ENCODE measurements around the gene NOG. TPM values are rescaled to one million over a fixed set of nuclear protein-coding genes. Genes with fewer than 3 reads are reported as not detected.
A peak's percentile ranks its signal among the peaks of the same experiment; 100 is the strongest.

Gene NOG
- total RNA-seq, 1 donor from 2014 or later: not detected

DNA sequence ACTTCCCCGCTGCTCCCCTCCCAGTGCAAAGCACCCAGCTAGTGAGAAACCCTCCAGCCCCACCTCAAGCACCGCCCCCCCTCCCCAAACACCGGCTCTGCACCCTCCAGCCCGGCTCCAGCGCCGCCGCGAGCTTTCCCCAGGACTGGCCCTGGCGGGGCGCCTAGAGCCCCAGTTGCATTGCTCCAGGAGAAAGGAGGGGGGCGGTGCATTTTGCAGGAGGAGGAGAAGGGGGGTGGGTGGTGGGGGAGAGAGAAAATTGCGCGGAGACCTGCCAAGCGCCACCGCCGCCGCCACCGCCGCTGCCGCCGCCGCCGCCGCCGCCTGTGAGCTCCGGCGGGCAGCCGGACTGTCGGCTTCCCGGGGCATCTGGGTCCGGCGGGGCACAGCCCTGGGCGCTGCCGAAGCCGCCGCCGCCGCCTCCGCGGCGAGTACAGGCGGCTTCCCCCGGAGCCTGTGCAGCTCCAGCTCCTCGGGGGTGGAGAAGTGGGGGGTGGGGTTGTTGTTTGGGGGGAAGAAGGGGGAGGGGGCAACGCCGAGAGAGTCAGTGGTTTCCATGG is 333 bp upstream of the NOG start:
- H3K9me3 Mint-ChIP-seq (ENCODE audit: unreplicated experiment): peaks cover 10% of the 10 kb centered on the region
- H3K4me1 Mint-ChIP-seq (ENCODE audit: low read depth, unreplicated experiment): peaks cover 6% of the 10 kb centered on the region
- peak overlapping the region; percentile 90 for H3K4me3 Mint-ChIP-seq (ENCODE audit: unreplicated experiment)
- H3K27me3 Mint-ChIP-seq (ENCODE audit: unreplicated experiment): peaks cover 18% of the 10 kb centered on the region
- no peaks in the 10 kb centered on the region for H3K36me3 Mint-ChIP-seq (ENCODE audit: unreplicated experiment)
- peak; percentile 54 for DNase-seq
- H3K27ac Mint-ChIP-seq (ENCODE audit: unreplicated experiment): no peak overlapping the region
- TF ChIP-seq, protein P1, sequence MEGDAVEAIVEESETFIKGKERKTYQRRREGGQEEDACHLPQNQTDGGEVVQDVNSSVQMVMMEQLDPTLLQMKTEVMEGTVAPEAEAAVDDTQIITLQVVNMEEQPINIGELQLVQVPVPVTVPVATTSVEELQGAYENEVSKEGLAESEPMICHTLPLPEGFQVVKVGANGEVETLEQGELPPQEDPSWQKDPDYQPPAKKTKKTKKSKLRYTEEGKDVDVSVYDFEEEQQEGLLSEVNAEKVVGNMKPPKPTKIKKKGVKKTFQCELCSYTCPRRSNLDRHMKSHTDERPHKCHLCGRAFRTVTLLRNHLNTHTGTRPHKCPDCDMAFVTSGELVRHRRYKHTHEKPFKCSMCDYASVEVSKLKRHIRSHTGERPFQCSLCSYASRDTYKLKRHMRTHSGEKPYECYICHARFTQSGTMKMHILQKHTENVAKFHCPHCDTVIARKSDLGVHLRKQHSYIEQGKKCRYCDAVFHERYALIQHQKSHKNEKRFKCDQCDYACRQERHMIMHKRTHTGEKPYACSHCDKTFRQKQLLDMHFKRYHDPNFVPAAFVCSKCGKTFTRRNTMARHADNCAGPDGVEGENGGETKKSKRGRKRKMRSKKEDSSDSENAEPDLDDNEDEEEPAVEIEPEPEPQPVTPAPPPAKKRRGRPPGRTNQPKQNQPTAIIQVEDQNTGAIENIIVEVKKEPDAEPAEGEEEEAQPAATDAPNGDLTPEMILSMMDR (IDR thresholded peaks at IDR 0.05; ENCODE audit: partially characterized antibody, unreplicated experiment): no peak

- Mint-ChIP-seq H3K36me3 (ENCODE audit: unreplicated experiment) (no peaks in the 10 kb centered on the region), H3K27me3 (ENCODE audit: unreplicated experiment) (peaks cover 21% of the 10 kb centered on the region), H3K27ac (ENCODE audit: unreplicated experiment) (no peak overlapping the region), H3K9me3 (ENCODE audit: unreplicated experiment) (peaks cover 10% of the 10 kb centered on the region), H3K4me3 (ENCODE audit: unreplicated experiment) (no peak overlapping the region), H3K4me1 (ENCODE audit: low read depth, unreplicated experiment) (peaks cover 6% of the 10 kb centered on the region)
- TF ChIP-seq, protein P1 (IDR thresholded peaks at IDR 0.05; ENCODE audit: partially characterized antibody, unreplicated experiment): no peak
- peak; percentile 40 for DNase-seq
Observed at GRCh38 chr17:56594320-56595107, 1.0 kb downstream of the NOG start.

DNA sequence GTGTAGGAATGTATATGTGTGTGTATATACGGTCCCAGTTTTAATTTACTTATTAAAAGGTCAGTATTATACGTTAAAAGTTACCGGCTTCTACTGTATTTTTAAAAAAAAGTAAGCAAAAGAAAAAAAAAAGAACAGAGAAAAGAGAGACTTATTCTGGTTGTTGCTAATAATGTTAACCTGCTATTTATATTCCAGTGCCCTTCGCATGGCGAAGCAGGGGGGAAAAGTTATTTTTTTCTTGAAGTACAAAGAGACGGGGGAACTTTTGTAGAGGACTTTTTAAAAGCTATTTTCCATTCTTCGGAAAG is 1.6 kb downstream of the NOG start:
- Mint-ChIP-seq H3K4me3 (ENCODE audit: unreplicated experiment) (no peak overlapping the region), H3K4me1 (ENCODE audit: low read depth, unreplicated experiment) (peaks cover 6% of the 10 kb centered on the region), H3K9me3 (ENCODE audit: unreplicated experiment) (peaks cover 10% of the 10 kb centered on the region), H3K27me3 (ENCODE audit: unreplicated experiment) (peaks cover 21% of the 10 kb centered on the region), H3K36me3 (ENCODE audit: unreplicated experiment) (no peaks in the 10 kb centered on the region), H3K27ac (ENCODE audit: unreplicated experiment) (no peak overlapping the region)
- no peak for DNase-seq
- TF ChIP-seq, protein P1 (IDR thresholded peaks at IDR 0.05; ENCODE audit: partially characterized antibody, unreplicated experiment): no peak

DNA sequence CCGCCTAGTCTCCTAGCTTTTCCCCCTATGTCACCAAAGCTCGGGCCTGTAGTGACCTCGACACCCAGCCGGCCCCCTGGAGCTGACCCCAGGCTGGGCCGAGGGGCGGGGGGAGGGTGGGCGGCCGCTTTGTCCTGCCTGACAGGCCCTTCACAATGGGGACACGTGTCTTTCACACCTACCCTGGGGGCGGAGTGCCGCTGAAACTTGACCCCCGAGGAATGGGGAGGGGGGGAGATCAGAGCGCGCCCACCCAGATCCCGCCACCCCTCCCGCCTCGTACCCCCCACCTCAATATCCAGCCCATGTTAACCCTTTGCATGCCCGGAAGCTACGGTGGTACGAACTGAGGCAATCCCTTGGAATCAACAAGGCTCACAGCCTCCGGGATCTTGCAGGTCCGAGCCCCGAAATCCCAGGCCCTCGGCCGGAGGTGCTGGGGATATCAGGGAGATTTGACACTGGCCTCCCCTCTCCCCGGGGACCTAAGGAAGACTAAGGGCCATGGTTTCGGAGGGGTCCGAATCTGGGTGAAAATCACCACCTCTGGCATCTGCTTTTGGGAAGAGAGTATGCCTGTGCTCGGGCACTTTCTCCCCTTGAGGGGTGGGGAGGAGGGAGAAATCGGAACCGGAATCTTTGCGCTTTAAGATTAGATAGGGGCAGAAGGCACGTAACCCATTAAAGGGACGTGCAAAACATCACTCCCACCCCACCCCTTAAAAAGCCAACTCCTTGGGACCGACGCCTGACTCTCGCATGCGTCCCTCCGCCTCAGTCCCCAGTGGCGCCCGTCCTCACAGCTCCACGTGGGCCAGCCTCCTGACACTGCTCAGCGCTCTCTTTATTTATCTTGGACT is 2.6 kb downstream of the NOG start:
- H3K4me3 Mint-ChIP-seq (ENCODE audit: unreplicated experiment): peak overlapping the region; percentile 73
- TF ChIP-seq, protein P1 (IDR thresholded peaks at IDR 0.05; ENCODE audit: partially characterized antibody, unreplicated experiment): no peak
- no peaks in the 10 kb centered on the region for H3K36me3 Mint-ChIP-seq (ENCODE audit: unreplicated experiment)
- peaks cover 10% of the 10 kb centered on the region for H3K9me3 Mint-ChIP-seq (ENCODE audit: unreplicated experiment)
- H3K27me3 Mint-ChIP-seq (ENCODE audit: unreplicated experiment): peaks cover 21% of the 10 kb centered on the region
- no peak overlapping the region for H3K27ac Mint-ChIP-seq (ENCODE audit: unreplicated experiment)
- H3K4me1 Mint-ChIP-seq (ENCODE audit: low read depth, unreplicated experiment): peaks cover 6% of the 10 kb centered on the region
- DNase-seq: peak; percentile 32

All from glutamatergic neuron (in vitro differentiated cells).